Measurements from ENCODE around the gene GPS1.

GPS1 gene

GRCh38 chr17:82035488-82035887 is 16.2 kb upstream of the GPS1 start:
- Histone ChIP-seq H3K4me3 (ENCODE audit: low read length, poor library complexity, severe bottlenecking) (no peak overlapping the region), H3K9ac (ENCODE audit: low read depth, low read length, poor library complexity, severe bottlenecking) (no peak overlapping the region), H3K4me2 (ENCODE audit: low read depth, low read length, poor library complexity, severe bottlenecking) (no peak overlapping the region), H3K9me3 (ENCODE audit: insufficient read depth, low read depth, low read length) (no peaks in the 10 kb centered on the region), H2AFZ (ENCODE audit: low read length) (no peak overlapping the region), H3K36me3 (ENCODE audit: insufficient read depth, low read length) (no peaks in the 10 kb centered on the region), H3K4me1 (ENCODE audit: insufficient read depth, low read length, poor library complexity, severe bottlenecking) (peaks cover 11% of the 10 kb centered on the region), H3K9me2 (replicated peaks; ENCODE audit: low read depth, low read length) (no peaks in the 10 kb centered on the region), H3K79me2 (ENCODE audit: insufficient read depth, low read length) (peaks cover 7% of the 10 kb centered on the region; the same call in 1 of the 2 replicates), H3K27me3 (ENCODE audit: insufficient read depth, low read length, poor library complexity, severe bottlenecking) (no peaks in the 10 kb centered on the region), H4K20me1 (ENCODE audit: insufficient read depth, low read length, poor library complexity, severe bottlenecking) (peaks cover 7% of the 10 kb centered on the region), H3F3A (ENCODE audit: low read depth) (no peaks in the 10 kb centered on the region)
- TF ChIP-seq CTCF (conservative IDR thresholded peaks at IDR 0.05; ENCODE audit: low read length) (no peak), EZH2phosphoT487 (IDR thresholded peaks at IDR 0.05; ENCODE audit: borderline replicate concordance) (no peak)

DNA sequence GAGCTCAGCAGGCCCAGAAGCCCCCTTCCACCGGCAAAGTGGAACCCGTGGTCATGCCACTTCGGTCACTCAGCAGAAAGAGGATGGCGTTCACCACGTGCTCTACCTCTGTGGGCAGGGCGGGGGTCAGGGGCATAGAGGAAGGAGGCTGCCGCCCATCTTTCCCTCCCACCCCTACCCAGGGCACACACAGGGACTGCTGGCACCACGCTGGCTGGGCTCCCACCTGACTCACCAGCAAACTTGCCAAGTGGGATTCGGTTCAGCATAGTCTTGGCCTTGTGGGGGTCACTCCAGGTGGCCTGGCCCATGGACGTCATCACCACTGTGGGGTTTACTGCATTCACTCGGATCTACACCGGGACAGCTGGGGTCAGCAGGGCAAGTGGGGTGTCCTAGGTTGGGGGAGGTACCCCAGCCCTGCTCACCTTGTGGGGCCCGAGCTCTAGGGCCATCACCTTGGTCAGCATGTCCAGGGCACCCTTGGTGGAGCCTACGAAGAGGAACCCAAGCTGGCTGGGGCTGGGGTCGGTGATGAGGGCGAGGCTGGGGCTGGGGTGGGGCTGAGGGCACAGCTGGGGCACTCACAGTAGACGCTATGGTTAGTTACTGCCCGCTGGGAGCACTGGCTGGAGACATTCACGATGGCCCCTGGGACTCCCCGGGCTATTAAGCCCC is 15.6 kb upstream of the GPS1 start:
- H3K4me3 ChIP-seq (ENCODE audit: low read length, poor library complexity, severe bottlenecking), result peak overlapping the region; percentile 90
- no peaks in the 10 kb centered on the region for H3K9me2 ChIP-seq (replicated peaks; ENCODE audit: low read depth, low read length)
- H3K4me1 ChIP-seq (ENCODE audit: insufficient read depth, low read length, poor library complexity, severe bottlenecking), result peaks cover 11% of the 10 kb centered on the region
- no peaks in the 10 kb centered on the region for H3K36me3 ChIP-seq (ENCODE audit: insufficient read depth, low read length)
- peak overlapping the region; percentile 89 for H3K9ac ChIP-seq (ENCODE audit: low read depth, low read length, poor library complexity, severe bottlenecking)
- peaks cover 7% of the 10 kb centered on the region; the same call in 1 of the 2 replicates for H3K79me2 ChIP-seq (ENCODE audit: insufficient read depth, low read length)
- H3F3A ChIP-seq (ENCODE audit: low read depth), result no peaks in the 10 kb centered on the region
- no peaks in the 10 kb centered on the region for H3K27me3 ChIP-seq (ENCODE audit: insufficient read depth, low read length, poor library complexity, severe bottlenecking)
- peak overlapping the region; percentile 94 for H3K4me2 ChIP-seq (ENCODE audit: low read depth, low read length, poor library complexity, severe bottlenecking)
- no peak for TF ChIP-seq CTCF (conservative IDR thresholded peaks at IDR 0.05; ENCODE audit: low read length)
- no peak for TF ChIP-seq EZH2phosphoT487 (IDR thresholded peaks at IDR 0.05; ENCODE audit: borderline replicate concordance)
- no peaks in the 10 kb centered on the region for H3K9me3 ChIP-seq (ENCODE audit: insufficient read depth, low read depth, low read length)
- H4K20me1 ChIP-seq (ENCODE audit: insufficient read depth, low read length, poor library complexity, severe bottlenecking), result peaks cover 7% of the 10 kb centered on the region
- H2AFZ ChIP-seq (ENCODE audit: low read length), result no peak overlapping the region

DNA sequence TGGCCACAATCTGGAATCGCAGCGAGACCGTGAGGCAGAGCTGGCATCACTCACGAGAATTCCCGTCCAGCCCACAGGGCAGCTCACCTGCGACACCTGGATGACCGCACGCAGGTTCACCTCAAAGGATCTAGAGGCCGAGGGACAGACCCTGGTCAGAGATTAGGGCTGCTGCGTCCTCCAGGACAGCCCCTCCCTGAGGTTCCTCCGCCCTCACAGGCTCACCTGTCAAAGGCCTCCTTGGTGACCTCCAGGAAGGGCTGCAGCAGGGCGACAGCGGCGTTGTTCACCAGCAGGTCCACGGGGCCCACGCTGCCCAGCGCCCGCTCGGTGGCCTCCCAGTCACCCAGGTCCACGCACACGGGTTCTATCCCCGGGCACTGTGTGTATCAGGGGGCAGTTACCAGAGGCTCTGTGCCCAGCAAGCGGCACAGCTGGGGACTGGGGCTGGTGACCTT is 15.0 kb upstream of the GPS1 start:
- H3K4me1 ChIP-seq (ENCODE audit: insufficient read depth, low read length, poor library complexity, severe bottlenecking), result peaks cover 11% of the 10 kb centered on the region
- no peaks in the 10 kb centered on the region for H3K9me2 ChIP-seq (replicated peaks; ENCODE audit: low read depth, low read length)
- no peaks in the 10 kb centered on the region for H3K27me3 ChIP-seq (ENCODE audit: insufficient read depth, low read length, poor library complexity, severe bottlenecking)
- H3K9me3 ChIP-seq (ENCODE audit: insufficient read depth, low read depth, low read length), result no peaks in the 10 kb centered on the region
- peak overlapping the region; percentile 89 for H3K9ac ChIP-seq (ENCODE audit: low read depth, low read length, poor library complexity, severe bottlenecking)
- no peaks in the 10 kb centered on the region for H3K36me3 ChIP-seq (ENCODE audit: insufficient read depth, low read length)
- no peak overlapping the region; the same call in 1 of the 2 replicates for H2AFZ ChIP-seq (ENCODE audit: low read length)
- H3K79me2 ChIP-seq (ENCODE audit: insufficient read depth, low read length), result peaks cover 7% of the 10 kb centered on the region; the same call in 1 of the 2 replicates
- peaks cover 7% of the 10 kb centered on the region for H4K20me1 ChIP-seq (ENCODE audit: insufficient read depth, low read length, poor library complexity, severe bottlenecking)
- no peaks in the 10 kb centered on the region for H3F3A ChIP-seq (ENCODE audit: low read depth)
- H3K4me2 ChIP-seq (ENCODE audit: low read depth, low read length, poor library complexity, severe bottlenecking), result peak overlapping the region; percentile 94
- peak overlapping the region; percentile 90 for H3K4me3 ChIP-seq (ENCODE audit: low read length, poor library complexity, severe bottlenecking)
- TF ChIP-seq CTCF (conservative IDR thresholded peaks at IDR 0.05; ENCODE audit: low read length), result no peak
- TF ChIP-seq EZH2phosphoT487 (IDR thresholded peaks at IDR 0.05; ENCODE audit: borderline replicate concordance), result no peak
